Hypothalamus (tissue), 51 donors: ENCODE data around the gene DDR1.
A peak's percentile ranks its signal among the peaks of the same experiment; 100 is the strongest.

Experiments
- DNase-seq, 51 donors: peaks; one replicate each; lab custom pipeline; 2025; lab: John Stamatoyannopoulos, UW

DDR1 gene

DNA sequence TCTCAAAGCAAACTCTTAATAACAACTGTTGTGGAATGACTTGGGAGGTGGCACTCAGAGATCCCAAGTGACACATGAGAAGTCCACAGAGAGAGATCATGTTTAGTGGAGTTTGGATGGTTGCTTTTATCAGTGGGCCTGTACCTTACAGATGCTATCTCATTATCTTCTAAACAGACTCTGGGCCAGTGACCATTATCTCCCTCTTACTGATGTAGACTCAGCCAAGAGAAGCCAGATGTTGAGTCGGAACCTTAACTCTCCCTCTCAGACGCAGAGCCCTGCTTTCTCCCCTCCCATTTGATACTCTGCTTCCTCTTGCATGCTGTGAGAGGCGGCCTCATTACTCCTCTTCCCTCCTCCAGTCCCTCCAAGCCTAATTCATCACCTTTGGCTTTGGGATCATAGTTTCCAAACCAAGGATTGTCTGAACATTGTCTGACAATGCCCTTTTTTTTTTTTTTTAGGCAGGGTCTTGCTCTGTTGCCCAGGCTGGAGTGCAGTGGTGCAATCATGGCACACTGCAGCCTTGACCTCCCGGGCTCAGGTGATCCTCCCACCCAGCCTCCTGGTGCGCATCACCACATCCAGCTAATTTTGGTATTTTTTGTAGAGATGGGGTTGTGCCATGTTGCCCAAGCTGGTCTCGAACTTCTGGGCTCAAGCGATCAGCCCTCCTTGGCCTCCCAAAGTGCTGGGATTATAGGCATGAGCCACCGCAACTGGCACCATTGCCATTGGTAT, 4.5 kb upstream of the DDR1 start:
- DNase-seq, result no peak

DNA sequence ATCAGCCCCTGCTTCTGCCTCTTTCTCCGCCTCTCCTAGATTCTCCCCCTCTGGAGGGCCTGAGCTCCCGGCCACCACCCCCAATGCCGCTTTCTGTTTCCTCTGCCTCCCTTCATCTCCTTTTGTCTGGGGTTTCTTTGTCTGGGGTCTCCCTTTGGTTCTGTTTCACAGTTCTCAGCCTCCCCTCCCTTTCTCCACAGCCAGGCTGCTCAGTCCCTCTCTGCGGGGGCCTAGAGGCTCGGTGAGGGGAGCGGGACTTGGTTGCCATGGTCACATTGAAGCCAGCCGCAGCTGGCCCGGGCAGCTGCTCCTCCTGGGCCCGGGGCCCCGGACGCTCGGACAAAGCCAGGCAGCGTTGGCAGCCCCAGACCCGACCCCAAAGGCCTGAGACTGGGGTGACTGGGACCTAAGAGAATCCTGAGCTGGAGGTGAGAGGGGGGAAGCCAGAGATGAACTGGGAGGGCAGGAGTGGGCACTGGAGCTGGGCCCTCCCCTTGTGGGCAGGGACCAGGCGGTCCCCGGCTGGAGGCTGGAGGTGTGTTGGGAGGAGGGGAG, 3.5 kb upstream of the DDR1 start:
- DNase-seq, result peak in 44 of 51 donors; percentile 8 to 83 (median 64)

DNA sequence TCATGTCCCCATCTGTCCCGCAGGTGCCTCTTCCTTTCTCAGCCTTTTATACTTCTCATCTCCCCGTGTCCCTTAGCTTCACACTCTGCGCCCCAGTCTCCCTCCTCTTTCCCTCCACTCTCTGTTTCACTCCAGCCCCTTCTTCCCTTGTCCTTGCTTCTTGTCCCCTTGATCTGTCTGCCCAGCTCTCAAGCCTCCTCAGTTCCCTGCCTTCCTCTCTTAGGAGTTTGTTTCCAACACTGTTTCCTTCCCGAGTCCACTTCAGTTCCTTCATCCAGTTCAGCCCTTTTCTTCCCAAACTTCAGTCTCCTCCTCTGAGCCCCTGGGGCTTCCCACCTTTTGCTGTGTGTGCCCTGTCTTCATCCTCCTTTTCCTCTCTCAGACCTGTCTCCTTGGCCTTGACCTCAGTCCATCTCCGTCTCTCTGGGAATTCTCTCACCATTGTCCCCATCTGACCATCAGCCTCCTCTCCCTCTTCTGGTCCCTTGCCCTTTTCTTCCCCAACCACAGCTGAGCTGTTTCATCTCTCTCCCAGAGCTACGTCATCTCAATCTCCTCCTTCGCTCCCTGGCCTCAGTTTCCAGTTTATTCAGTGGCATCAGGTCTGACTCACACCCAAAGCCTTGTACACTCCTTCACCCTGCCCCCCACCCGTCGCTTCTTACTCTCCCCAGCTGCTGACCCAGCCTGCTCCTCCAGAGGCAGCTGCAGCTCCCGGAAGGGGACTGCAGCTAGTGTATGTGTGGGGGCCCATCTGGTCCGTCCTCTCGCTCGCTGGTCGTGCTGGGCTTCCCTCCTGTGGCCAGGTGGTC, 2.7 kb upstream of the DDR1 start:
- DNase-seq, result peak in 36 of 51 donors; percentile 14 to 70 (median 38)

DNA sequence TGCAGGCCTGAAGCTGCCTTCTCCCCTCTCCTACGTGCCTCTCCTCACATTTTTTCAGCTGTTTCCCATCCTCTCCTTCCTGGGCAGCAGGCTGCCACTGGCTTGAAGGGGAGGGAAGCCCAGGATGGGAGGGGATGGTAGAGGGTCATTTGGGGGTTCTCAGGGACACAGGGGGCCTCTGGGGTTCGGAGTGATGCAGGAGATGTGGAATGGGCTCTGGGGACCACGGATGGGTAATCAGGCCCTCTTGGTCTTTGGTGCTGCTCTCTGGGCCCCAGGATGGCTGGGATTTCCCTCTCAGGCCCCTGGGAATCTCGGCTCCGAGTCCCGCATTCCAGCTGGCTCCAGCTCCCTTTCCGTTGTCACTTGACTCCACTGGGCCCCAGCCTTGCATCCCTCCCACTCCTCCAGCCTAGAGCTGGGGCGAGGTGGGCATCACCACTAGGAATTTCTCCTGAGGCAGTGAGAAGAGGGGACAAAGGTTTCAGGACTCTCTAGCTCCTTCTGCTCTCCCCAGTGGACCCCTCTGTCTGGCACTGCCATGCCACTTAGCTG, 2.0 kb upstream of the DDR1 start:
- peak in 10 of 51 donors; percentile 17 to 59 (median 37) for DNase-seq

DNA sequence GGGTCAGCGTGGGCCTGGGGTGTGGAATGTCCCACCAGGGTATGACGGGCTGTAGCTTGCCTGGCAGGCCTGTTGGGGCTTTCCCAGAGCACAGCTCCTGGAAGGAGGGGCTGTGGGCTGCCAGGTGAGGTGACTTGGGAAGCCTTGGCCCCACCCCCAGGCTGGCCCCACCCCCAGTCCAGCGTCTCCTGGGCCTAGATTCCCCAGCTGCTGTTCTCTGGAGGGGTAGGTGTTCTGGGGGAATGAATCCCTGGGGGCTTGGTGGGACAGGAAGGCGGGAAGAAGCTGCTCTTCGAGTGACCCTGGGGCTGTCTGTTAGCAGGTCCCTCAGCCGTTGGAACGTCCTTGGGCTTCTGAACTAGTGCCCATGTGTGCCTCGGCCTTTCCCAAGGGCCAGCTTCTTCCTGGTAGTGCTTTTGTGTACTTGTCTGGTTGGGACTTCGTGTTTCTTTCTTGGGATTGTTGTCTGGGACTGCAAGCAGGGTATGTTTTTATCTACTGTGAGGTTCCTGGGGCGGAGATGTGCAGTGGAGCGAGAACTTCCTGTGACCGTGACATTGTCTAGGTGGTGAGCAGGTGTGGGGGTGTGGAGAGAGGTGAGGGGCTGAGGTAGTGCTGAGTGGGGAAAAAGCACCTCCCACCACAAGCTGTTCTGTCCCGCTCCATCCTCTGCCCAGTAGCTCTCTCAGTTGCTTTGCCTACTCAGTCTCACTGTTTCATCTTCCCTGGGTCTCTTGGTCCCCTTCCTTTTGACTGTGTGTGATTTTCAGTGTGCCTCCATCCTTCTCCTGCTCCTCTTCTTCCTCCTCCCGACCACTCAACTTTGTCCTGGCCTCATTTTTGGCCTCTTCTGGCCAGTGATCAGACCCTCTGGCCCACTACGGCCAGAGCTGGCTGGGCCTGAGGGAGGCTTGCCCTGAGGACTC, 1.3 kb upstream of the DDR1 start:
- DNase-seq, result peak in 11 of 51 donors; percentile 15 to 72 (median 45)

DNA sequence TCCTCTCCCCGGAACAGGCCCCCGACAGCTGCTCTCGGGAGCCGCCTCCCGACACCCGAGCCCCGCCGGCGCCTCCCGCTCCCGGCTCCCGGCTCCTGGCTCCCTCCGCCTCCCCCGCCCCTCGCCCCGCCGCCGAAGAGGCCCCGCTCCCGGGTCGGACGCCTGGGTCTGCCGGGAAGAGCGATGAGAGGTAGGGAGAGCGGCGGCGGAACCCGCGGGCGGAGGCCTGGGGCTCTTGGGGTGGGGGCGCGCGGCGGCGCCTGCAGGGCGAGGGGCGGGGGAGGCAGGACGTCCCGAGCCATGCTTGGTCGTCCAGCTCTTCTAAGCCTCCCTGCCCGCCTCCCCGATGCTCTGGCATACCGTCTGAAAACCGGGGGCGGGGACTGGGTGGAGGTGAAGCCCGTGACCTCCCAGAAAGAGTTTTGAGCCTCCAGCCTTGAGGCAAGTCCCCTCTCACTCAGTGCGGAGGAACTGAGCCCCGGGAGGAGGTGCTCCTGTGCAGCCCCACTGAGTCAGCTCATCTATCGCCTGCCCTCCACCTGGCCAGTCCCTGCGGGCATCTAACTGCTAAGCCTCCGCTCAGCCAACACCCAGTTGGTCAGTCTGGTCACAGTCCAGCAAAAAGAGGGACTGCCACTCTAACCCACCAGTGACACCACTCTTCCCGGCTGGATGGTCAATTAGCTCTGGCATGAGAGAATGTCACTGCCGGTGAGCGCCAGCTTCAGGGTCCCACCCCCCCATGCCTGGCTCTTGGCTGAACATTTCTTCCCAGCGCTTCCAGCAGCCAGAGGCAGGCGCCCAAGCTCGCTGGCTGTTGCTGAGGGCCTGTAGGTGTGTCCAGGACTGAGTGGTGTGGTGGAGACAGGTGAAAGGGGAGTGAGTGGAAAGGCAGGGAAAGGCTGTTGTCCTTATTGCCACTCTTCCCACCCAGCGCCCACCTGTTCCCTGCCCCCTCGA, 482 bp downstream of the DDR1 start:
- DNase-seq, result peak in 46 of 51 donors; percentile 33 to 85 (median 58)

DNA sequence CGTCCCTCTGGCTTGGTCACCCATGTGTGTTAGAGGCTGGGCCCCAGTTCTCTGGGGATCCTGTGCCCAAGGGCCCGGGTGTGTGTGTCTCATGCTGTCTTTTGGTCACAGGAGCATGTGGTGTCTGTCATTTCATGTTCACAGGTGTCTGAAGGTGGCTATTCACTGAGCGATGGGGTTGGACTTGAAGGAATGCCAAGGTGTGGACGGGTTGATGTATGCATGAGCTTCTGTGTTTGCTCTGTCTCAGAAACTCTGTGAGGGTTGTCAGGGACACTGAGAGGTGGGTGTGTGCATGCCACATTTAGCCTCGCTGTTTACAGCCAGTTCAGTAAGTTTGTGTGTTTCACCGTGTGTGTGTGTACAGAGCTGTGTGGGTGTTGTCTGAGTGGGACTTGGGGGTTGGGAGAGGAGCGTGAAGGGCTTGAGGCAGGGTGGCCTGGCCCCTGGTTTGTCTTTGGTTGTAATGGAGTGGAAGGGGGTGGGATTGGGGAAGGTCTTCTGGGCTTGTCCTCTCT, 1.2 kb downstream of the DDR1 start:
- peak in 9 of 51 donors; percentile 46 to 85 (median 55) for DNase-seq

DNA sequence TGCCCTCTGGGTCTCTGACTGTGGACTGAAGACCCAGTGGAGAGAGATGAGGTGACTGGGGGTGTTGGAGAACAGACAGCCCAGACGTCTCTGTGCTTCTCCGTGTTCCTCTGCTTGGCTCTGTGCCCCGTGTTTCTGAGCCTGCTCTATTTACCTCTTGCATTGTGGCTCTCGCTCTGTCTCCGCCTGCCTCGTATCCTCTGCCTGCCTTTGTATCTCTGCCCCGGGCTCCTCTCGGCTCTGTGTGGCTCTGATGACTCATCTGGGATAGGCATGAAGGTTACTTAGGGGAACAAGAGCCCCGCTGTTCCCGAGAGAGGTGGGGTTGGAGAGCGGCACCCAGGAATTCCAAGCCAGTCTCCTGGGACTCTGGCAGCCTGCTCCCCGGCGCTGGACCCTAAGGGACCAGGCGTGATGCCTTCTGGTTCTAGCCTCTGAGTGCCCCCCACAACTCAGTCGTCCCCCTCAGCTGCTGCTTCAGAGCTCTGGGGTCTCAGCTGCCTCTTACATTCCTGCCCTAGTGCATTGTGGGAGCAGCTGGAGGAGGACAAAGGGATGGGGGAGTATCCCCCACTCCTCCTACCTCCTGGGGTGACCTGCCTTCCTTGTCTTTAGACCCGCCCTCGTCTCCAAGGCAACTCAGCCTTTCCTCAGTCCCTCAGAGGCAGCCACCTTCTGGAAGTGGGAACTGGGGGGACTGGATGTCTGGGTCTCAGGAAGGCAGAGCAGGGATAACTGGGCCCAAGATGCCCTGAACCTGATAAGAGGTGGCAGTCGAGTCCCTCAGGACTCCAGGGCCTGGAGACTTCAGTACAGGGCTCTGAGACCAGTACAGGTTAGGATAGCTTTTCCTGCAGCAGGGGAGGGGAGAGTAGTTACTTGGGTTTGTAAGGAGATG, 1.9 kb downstream of the DDR1 start:
- peak in 48 of 51 donors; percentile 33 to 88 (median 64) for DNase-seq

DNA sequence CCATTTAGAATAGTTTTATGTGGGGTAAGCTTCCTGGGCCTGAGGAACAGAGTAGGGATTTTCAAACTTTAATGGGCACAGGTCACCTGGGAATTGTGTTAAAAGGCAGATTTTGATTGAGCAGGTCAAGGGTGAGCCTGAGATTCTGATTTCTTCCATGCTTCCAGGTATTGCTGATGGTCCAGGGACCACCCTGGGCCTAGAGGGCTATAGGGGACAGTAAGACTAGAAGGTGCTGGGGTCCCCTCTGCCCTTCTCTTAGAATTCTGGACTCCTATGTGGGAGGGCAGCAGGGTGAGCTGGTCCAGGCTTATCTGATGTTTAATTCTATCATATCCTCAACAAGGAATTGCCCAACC, 2.6 kb downstream of the DDR1 start:
- no peak for DNase-seq

DNA sequence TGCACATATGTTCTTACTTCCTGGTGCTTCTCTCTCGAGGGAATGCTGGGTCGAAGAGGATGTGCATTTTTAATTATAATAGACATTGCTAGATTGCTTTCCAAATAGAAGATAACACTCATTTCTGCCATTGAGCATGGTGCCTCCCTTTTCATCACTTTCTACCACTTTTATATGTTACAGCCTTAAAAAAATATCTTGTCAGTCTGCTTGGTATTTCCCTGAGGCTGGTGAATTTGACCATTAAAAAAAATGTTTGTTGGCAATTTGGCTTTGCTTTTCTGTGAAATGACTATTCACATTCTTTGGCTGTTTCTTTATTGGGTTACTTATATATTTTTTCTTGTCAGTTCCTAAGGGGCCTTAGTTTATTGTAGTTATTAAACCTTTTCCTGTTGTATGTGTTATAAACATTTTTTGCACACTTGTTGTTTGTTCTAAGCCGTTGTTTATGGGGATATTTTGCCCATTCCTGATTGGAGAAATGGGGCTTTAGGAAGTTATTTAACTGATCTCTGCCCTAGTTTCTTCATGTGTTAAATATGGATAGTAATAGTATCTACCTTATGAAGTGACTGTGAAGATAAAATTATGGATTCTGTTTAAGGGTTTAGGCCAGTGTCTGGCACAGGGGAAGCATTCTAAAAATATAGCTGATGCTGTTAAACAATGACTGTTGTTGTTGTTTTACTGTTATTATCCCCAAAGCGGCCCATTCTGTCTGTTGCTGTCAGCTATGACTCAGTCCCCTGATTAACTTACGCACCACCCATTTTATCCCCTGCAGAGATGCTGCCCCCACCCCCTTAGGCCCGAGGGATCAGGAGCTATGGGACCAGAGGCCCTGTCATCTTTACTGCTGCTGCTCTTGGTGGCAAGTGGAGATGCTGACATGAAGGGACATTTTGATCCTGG, 3.8 kb downstream of the DDR1 start:
- peak in 23 of 51 donors; percentile 8 to 69 (median 30) for DNase-seq

DNA sequence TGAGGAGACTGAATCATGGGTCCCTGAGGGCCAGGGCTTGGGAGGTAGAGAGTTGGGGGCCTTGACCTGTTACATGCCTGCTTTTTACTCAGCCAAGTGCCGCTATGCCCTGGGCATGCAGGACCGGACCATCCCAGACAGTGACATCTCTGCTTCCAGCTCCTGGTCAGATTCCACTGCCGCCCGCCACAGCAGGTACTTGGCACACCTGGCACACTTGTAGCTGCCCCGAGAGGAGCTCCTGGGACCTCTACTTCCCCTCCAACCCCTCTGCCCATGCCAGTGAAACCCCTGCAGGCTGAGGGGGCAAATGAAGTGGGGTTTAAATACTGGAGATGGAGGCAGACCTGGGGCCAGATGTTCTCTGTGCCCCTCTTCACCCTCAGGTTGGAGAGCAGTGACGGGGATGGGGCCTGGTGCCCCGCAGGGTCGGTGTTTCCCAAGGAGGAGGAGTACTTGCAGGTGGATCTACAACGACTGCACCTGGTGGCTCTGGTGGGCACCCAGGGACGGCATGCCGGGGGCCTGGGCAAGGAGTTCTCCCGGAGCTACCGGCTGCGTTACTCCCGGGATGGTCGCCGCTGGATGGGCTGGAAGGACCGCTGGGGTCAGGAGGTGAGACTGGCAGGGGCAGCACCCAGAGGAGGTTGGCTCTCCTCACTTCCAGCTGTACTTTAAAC, 4.6 kb downstream of the DDR1 start:
- DNase-seq, result peak in 3 of 51 donors; percentile 18 to 20 (median 18)

DNA sequence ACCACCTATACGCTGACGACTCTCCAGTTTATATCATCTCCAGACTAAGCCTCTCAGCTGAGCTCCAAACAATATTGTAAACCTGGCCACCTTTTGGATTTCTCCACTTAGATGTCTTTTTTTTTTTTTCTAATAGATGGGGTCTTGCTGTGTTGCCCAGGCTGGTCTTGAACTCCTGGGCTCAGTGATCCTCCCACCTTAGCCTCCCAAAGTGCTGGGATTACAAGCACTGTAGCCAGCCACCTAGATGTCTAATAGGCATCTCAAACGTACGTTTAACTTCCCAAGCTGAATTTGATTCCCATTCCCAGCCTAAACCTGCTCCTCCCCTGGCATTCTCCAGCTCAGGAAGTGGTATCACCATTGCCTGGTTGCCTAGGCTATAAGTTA, 5.2 kb downstream of the DDR1 start:
- no peak for DNase-seq

DNA sequence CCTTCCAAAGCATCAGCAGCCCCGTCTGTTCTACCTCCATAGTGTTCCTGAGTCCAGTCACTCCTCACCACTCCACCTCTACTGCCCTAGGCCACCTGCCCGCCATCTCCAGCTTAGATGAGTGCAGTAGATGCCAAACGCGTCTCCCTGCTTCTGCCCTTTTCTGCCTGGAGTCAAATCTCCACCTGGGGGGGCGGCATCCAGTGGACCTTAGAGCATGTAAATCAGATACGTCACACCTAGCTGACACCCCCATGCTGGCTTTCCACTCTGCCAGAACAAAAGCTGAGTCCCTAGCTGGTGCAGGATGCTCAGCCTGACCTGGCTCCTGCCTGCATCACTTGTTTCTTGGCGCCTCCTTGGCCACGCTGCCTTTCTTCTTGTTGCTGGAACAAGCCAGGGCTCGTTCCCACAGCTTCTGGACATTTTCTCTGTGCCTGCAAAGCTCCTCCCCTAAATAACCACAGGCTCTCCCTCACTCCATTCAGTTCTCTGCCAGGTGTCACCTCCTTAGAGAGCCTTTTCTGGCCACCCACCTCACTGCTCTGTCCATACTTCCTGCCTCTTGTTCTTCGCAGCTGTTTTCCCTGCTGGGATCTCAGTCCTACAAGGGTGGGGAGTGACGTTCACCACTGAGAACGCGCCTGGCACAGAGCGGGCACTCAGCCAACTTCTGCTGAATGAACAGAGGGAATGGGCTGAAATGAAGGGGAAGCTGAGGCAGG, 5.8 kb downstream of the DDR1 start:
- peak in 46 of 51 donors; percentile 21 to 90 (median 68) for DNase-seq

DNA sequence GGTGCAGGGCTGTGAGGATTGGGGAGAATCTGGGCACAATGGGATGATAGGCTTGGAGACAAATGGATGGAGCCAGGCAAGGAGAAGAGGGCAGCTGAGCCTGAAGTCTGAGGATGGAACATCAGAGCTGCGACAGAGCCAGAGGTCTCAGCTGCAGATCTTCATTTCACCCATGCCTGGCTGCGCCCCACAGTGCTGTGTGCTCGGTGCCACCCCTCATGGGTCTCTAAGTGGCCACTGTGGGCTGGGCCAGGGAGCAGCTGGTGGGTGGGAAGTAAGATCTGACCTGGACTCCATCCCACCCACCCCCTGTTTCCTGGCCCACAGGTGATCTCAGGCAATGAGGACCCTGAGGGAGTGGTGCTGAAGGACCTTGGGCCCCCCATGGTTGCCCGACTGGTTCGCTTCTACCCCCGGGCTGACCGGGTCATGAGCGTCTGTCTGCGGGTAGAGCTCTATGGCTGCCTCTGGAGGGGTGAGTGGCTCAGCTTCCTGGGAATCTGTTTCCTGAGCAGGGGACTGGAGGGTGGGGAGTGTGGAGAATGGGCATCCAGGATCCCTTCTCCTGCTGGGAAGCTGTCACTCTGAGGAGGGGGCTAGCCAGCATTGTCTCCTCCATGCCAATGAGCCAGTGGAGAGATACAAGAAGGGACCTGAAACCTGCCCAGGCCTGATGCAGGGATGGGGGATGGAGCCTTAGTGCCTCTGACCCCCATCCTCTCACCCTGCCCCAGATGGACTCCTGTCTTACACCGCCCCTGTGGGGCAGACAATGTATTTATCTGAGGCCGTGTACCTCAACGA, 6.5 kb downstream of the DDR1 start:
- DNase-seq, result peak in 1 of 51 donors; percentile 47

DNA sequence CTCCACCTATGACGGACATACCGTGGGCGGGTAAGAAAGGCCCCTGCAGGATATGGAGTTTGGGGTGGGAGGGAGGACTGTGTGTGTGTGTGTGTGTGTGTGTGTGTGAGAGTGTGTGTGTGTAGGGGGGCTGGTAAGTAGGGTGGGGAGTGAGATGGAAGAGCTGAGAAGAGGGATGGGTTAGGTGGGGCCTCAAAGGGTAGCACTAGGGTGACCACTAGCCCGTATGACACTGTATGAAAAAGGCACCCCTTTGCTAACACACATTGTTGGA, 7.1 kb downstream of the DDR1 start:
- DNase-seq, result no peak
